Upper lobe of left lung (tissue), 6 donors: ENCODE measurements around the gene GFOD2. TPM values are rescaled to one million over a fixed set of nuclear protein-coding genes. Genes with fewer than 3 reads are reported as not detected.

Experiments used
- ATAC-seq, 2 donors: fragments of 200-7000 bp; cut with Tn5 transposase; one replicate each; pipeline ENCODE4 v1.9.1; 2022; ENCODE audit warnings: mild to moderate bottlenecking in 2 of 2, moderate library complexity in 2 of 2; ENCODE audit not compliant: low FRiP score in 2 of 2
- DNase-seq, 2 donors: peaks; one replicate each; pipeline ENCODE4 v3.0.0-alpha.2; 2019 to 2020
- H3K27ac ChIP-seq, 4 donors: fragments of 200-600 bp; sonication (generic); one replicate each; pipeline ENCODE4 v1.5.1; 2016 to 2019
- H3K27me3 ChIP-seq, 4 donors: fragments of 200-600 bp; sonication (generic); one replicate each; pipeline ENCODE4 v1.5.1; 2017 to 2019
- H3K36me3 ChIP-seq, 4 donors: fragments of 200-600 bp; sonication (generic); one replicate each; pipeline ENCODE4 v1.5.1; 2016 to 2019
- H3K4me1 ChIP-seq, 4 donors: fragments of 200-600 bp; sonication (generic); one replicate each; pipeline ENCODE4 v1.5.1; 2018 to 2019
- H3K4me3 ChIP-seq, 4 donors: fragments of 200-600 bp; sonication (generic); one replicate each; pipeline ENCODE4 v1.5.1; 2017 to 2019; ENCODE audit warnings: mild to moderate bottlenecking in 2 of 4, moderate library complexity in 1 of 4
- H3K9me3 ChIP-seq, 4 donors: fragments of 200-600 bp; sonication (generic); one replicate each; pipeline ENCODE4 v1.5.1; 2018 to 2019
- EP300 ChIP-seq, 4 donors: sonication (generic); formaldehyde crosslinking; IDR thresholded peaks; one replicate each; pipeline ENCODE4 v1.5.1; 2017; ENCODE audit warnings: antibody characterized with exemption in 4 of 4, control low read depth in 2 of 4
- POLR2A ChIP-seq, 4 donors: fragments of 450-650 bp; IDR thresholded peaks; one replicate each; pipeline ENCODE4 v1.5.1; 2016 to 2017; ENCODE audit warnings: antibody characterized with exemption in 4 of 4, mild to moderate bottlenecking in 2 of 4
- POLR2AphosphoS5 ChIP-seq, 2 donors: sonication (generic); formaldehyde crosslinking; IDR thresholded peaks; one replicate each; pipeline ENCODE4 v1.5.1; 2017; ENCODE audit warnings: antibody characterized with exemption in 2 of 2
- WGBS, 2 donors: methylation state at CpG; one replicate each; pipeline ENCODE4 v1.1.5; 2017 to 2018; 5-methylcytosine and 5-hydroxymethylcytosine counted together
- total RNA-seq, 6 donors: library from RNA; depleted of rRNA in 4 of 6; stranded (reverse); fragments of >200 nt in 4 of 6; gene quantifications; one replicate each; pipeline versions ENCODE4 v1.1.0 to v1.2.1, GENCODE V29; 2016 to 2021
- TF ChIP-seq, protein P1 (sequence below), 6 experiments: fragments of 450-650 bp in 4 of 6; fragments of 200-600 bp in 2 of 6; sonication (generic) in 2 of 6; IDR thresholded peaks; one replicate each; pipeline ENCODE4 v1.5.1; 2016 to 2019; ENCODE audit warnings: antibody characterized with exemption in 6 of 6
- donor health status: DM: no; HTN: no; CAD: no; lungs with moderate emphysema.
- donor health status: DM: no; HTN: yes; CAD: no; lungs with severe emphysema.

GFOD2 gene
- total RNA-seq, 6 donors from 2014 or later: 14.3 to 21.0 (median 17.0) TPM

DNA sequence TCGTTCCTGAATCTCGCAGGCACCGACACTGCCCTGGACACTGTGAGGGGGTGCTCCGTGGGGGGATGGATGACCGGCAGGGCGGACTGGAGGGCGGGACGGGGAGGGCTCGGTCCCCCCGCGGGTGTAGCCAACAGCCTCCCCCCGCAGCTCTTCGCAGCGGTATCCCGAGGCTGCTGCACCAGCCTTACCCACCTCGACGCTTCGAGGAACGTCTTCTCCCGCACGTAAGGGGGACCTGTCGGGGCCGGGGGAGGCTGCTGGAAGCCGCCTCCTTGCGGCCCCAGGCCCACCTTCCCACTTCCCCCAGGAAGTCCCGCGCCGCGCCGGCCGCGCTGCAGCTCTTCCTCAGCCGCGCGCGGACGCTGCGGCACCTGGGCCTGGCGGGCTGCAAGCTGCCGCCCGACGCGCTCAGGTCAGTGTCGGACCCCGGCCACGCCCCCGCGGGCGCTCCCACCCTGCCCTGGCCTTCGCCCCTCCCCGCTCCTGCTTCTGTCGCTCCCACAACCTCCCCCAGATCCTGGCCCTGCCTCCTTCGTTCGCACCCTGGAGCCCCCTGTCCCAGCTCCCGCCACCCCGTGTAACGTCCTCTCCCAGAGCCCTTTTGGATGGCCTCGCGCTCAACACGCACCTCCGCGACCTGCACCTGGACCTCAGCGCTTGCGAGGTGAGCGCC, 70.9 kb downstream of the GFOD2 start:
- no peak for ATAC-seq
- peaks cover 16 to 23% (median 18%) of the 10 kb centered on the region in 4 donors for H3K4me1 ChIP-seq
- 65 to 68% methylated on average over 31 to 54 of the region's 65 CpGs for WGBS, 2 donors
- no peak overlapping the region for H3K27ac ChIP-seq
- TF ChIP-seq POLR2AphosphoS5 (IDR thresholded peaks at IDR 0.05) (no peak), POLR2A (IDR thresholded peaks at IDR 0.05) (no peak), EP300 (IDR thresholded peaks at IDR 0.05) (no peak)
- TF ChIP-seq, protein P1, sequence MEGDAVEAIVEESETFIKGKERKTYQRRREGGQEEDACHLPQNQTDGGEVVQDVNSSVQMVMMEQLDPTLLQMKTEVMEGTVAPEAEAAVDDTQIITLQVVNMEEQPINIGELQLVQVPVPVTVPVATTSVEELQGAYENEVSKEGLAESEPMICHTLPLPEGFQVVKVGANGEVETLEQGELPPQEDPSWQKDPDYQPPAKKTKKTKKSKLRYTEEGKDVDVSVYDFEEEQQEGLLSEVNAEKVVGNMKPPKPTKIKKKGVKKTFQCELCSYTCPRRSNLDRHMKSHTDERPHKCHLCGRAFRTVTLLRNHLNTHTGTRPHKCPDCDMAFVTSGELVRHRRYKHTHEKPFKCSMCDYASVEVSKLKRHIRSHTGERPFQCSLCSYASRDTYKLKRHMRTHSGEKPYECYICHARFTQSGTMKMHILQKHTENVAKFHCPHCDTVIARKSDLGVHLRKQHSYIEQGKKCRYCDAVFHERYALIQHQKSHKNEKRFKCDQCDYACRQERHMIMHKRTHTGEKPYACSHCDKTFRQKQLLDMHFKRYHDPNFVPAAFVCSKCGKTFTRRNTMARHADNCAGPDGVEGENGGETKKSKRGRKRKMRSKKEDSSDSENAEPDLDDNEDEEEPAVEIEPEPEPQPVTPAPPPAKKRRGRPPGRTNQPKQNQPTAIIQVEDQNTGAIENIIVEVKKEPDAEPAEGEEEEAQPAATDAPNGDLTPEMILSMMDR (IDR thresholded peaks at IDR 0.05): no peak
- no peaks in the 10 kb centered on the region for H3K36me3 ChIP-seq
- no peaks in the 10 kb centered on the region for H3K9me3 ChIP-seq
- DNase-seq: peak in 1 of 2 donors; percentile 83
- H3K4me3 ChIP-seq: no peak overlapping the region
- peaks cover 0 to 17% (median 8%) of the 10 kb centered on the region in 4 donors for H3K27me3 ChIP-seq

DNA sequence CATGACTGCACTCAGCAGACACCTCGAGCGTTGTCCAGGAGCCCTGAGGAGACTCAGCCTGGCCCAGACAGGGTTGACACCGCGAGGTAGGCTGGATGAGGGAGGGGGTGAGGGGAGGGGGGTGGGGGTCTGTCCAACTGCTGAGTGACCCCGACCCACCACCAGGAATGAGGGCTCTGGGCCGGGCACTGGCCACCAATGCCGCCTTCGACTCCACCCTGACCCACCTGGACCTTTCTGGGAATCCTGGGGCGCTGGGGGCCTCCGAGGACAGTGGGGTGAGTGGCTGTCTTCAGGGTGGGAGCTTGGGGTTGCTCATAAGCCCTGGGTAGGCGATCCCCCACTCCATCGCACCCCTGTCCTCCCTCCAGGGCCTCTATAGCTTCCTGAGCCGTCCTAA, 71.4 kb downstream of the GFOD2 start:
- 90% methylated on average over 13 of the region's 13 CpGs; no CpG with 5 or more reads in 1 of the 2 donors for WGBS, 2 donors
- peak in 1 of 2 donors; percentile 54 for DNase-seq
- no peaks in the 10 kb centered on the region for H3K9me3 ChIP-seq
- no peak overlapping the region for H3K27ac ChIP-seq
- no peaks in the 10 kb centered on the region for H3K36me3 ChIP-seq
- TF ChIP-seq, protein P1 (IDR thresholded peaks at IDR 0.05): no peak
- TF ChIP-seq POLR2A (IDR thresholded peaks at IDR 0.05): no peak
- TF ChIP-seq EP300 (IDR thresholded peaks at IDR 0.05): no peak
- no peak for TF ChIP-seq POLR2AphosphoS5 (IDR thresholded peaks at IDR 0.05)
- H3K4me3 ChIP-seq: no peak overlapping the region
- no peak for ATAC-seq
- peaks cover 13 to 18% (median 14%) of the 10 kb centered on the region in 4 donors for H3K4me1 ChIP-seq
- H3K27me3 ChIP-seq: peaks cover 0 to 14% (median 6%) of the 10 kb centered on the region in 4 donors

DNA sequence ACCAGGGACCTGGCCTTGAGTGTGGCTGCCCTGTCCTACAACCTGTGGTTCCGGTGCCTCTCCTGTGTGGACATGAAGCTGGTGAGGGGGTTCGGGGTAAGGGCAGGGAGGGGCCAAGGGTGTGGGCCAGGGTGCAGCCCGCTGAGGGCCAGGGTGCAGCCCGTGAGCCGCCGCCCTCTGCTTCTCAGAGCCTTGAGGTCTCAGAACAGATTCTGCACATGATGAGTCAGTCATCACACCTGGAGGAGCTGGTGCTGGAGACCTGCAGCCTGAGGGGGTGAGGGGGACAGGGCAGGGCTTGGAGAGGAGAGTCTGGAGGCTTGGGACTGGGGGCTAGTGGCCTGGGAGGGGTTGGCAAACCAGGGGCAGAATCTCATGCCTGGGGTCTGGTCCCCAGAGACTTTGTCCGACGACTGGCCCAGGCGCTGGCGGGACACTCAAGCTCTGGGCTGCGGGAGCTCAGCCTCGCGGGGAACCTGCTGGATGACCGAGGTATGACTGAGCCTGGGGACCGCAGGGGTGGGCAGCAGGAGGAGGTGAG, 71.9 kb downstream of the GFOD2 start:
- H3K27me3 ChIP-seq: peaks cover 0 to 14% (median 6%) of the 10 kb centered on the region in 4 donors

DNA sequence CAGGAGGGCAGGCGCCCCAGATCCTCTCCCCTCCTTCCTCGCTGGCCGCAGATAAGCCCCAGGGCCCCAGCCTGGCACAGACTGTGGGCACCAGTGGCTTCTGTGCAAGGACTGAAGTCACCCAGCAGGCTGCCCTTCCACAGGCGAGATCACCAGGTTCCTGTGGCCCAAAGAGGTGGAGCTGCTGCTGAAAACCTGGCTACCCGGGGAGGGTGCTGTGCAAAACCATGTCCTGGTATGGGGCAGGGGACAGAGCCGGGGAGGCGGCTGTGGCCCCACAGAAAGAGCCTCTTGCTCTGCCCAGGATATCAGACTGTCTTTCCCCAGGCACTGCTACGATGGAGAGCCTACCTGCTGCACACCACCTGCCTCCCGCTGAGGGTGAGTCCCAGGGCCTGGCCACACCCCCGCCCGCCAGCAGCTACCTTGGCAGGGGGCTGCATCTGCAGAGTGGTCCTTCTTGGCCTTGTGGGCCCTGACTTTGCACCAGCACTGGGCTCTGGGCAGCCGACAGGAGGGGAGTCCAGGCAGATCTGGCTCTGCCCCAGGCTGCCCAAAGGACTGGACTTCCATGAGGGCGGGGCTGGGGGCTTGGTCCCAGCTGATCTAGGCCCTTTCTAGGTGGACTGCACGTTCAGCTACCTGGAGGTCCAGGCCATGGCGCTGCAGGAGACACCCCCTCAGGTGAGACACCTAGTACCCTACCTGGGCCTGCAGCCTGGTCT, 73.6 kb downstream of the GFOD2 start:
- DNase-seq (peak in 1 of 2 donors; percentile 73), ATAC-seq (no peak)
- H3K4me3 ChIP-seq: peak overlapping the region in 3 of 4 donors; percentile 46 to 52 (median 52)

More for the DNA sequence above, 71.9 kb downstream of the GFOD2 start:
- Histone ChIP-seq H3K36me3 (no peaks in the 10 kb centered on the region), H3K4me1 (peaks cover 11 to 19% (median 14%) of the 10 kb centered on the region in 4 donors), H3K27ac (no peak overlapping the region), H3K9me3 (no peaks in the 10 kb centered on the region), H3K4me3 (no peak overlapping the region)
- no peak for ATAC-seq
- 82 to 88% methylated on average over 7 to 15 of the region's 15 CpGs for WGBS, 2 donors
- peak in 1 of 2 donors; percentile 63 for DNase-seq
- TF ChIP-seq POLR2AphosphoS5 (IDR thresholded peaks at IDR 0.05): no peak
- no peak for TF ChIP-seq POLR2A (IDR thresholded peaks at IDR 0.05)
- no peak for TF ChIP-seq EP300 (IDR thresholded peaks at IDR 0.05)
- TF ChIP-seq, protein P1 (IDR thresholded peaks at IDR 0.05): no peak

More for the DNA sequence above, 73.6 kb downstream of the GFOD2 start:
- peaks cover 0 to 14% (median 6%) of the 10 kb centered on the region in 4 donors for H3K27me3 ChIP-seq
- no peaks in the 10 kb centered on the region for H3K9me3 ChIP-seq
- H3K36me3 ChIP-seq: no peaks in the 10 kb centered on the region
- TF ChIP-seq, protein P1 (IDR thresholded peaks at IDR 0.05): no peak
- TF ChIP-seq POLR2AphosphoS5 (IDR thresholded peaks at IDR 0.05) (no peak), POLR2A (IDR thresholded peaks at IDR 0.05) (no peak), EP300 (IDR thresholded peaks at IDR 0.05) (no peak)
- peaks cover 11 to 26% (median 17%) of the 10 kb centered on the region in 4 donors for H3K4me1 ChIP-seq
- H3K27ac ChIP-seq: peak overlapping the region in 2 of 4 donors; percentile 54 to 75
- 81% methylated on average over 12 of the region's 15 CpGs; no CpG with 5 or more reads in 1 of the 2 donors for WGBS, 2 donors
